Endothelial cell of umbilical vein (primary cell): Measurements from ENCODE around the gene SPATA32. TPM values are rescaled to one million over a fixed set of nuclear protein-coding genes. Genes with fewer than 3 reads are reported as not detected.

ENCODE experiments used
- BruUV-seq: library from RNA; stranded (reverse); fragments of 400-500 nt; replicated peaks from 2 replicates; lab custom pipeline; 2021; lab: Mats Ljungman, UMichigan
- CTCF ChIA-PET: fragments of 300-600, 350-600 bp; sonication (Branson Sonifier 250); formaldehyde crosslinking; loops from one replicate; lab custom pipeline; 2021; ENCODE audit warnings: antibody characterized with exemption, inconsistent platforms; lab: Charles Lee
- POLR2A ChIA-PET: fragments of 300-600, 350-600 bp; sonication (Branson Sonifier 250); formaldehyde crosslinking; loops from one replicate; lab custom pipeline; 2021; ENCODE audit warnings: antibody characterized with exemption, inconsistent platforms; lab: Charles Lee
- DNase-seq: peaks from one replicate; pipeline ENCODE4 v3.0.0-alpha.2; 2011; ENCODE audit warnings: low read depth, low spot score
- FAIRE-seq: peaks from 2 replicates; lab custom pipeline; 2011; peaks lifted over from hg19 to GRCh38; lab: Jason Lieb, UNC
- H2AFZ ChIP-seq: 2 replicates; pipeline ENCODE4 v1.6.0; 2012; ENCODE audit warnings: low read depth, low read length, control low read depth, inconsistent platforms
- H3K27ac ChIP-seq: 2 replicates; pipeline ENCODE4 v1.5.1; 2011; ENCODE audit warnings: low read depth, mild to moderate bottlenecking, control low read depth, low read length, moderate library complexity; ENCODE audit not compliant: insufficient read depth
- H3K27me3 ChIP-seq, 2 experiments: 2 replicates each; pipeline versions ENCODE4 v1.6.0 to v1.6.1; 2011; ENCODE audit warnings: low read length in 2 of 2, mixed read lengths in 1 of 2; ENCODE audit not compliant: control insufficient read depth in 2 of 2, insufficient read depth in 2 of 2
- H3K36me3 ChIP-seq, 2 experiments: 2 replicates in 1 of 2; 3 replicates in 1 of 2; pipeline ENCODE4 v1.5.1; 2011; ENCODE audit warnings: low read length in 2 of 2, mild to moderate bottlenecking in 1 of 2, moderate library complexity in 1 of 2; ENCODE audit not compliant: control insufficient read depth in 2 of 2, insufficient read depth in 2 of 2; ENCODE audit errors: extremely low read depth in 1 of 2
- H3K4me1 ChIP-seq: 3 replicates; pipeline ENCODE4 v1.5.1; 2011; ENCODE audit warnings: mild to moderate bottlenecking, low read length; ENCODE audit not compliant: control insufficient read depth, insufficient read depth; ENCODE audit errors: extremely low read depth
- H3K4me2 ChIP-seq: 2 replicates; pipeline ENCODE4 v1.6.1; 2011; ENCODE audit warnings: low read length, control low read depth, mixed read lengths; ENCODE audit not compliant: insufficient read depth
- H3K4me3 ChIP-seq, 3 experiments: fragments of 200-600 bp in 1 of 3; sonication (generic), shearing (Covaris generic) in 1 of 3; replicated peaks in 1 of 3; 2 replicates each; pipeline ENCODE4 v1.5.1; 2011 to 2016; ENCODE audit warnings: control low read depth in 3 of 3, low read length in 3 of 3, mild to moderate bottlenecking in 2 of 3, inconsistent platforms in 1 of 3, low read depth in 1 of 3, moderate library complexity in 1 of 3; ENCODE audit not compliant: insufficient read depth in 1 of 3
- H3K79me2 ChIP-seq: 2 replicates; pipeline ENCODE4 v1.6.0; 2012; ENCODE audit warnings: low read length, inconsistent platforms; ENCODE audit not compliant: control insufficient read depth, insufficient read depth
- H3K9ac ChIP-seq: replicated peaks from 2 replicates; pipeline ENCODE3; 2011; ENCODE audit warnings: low read length, control low read depth; ENCODE audit not compliant: insufficient read depth; ENCODE audit errors: extremely low read depth
- H3K9me1 ChIP-seq: replicated peaks from 3 replicates; pipeline ENCODE4 v1.6.0; 2011; ENCODE audit warnings: mild to moderate bottlenecking, low read length; ENCODE audit not compliant: control insufficient read depth, insufficient read depth; ENCODE audit errors: extremely low read depth
- H3K9me3 ChIP-seq: replicated peaks from 2 replicates; pipeline ENCODE4 v1.5.1; 2012; ENCODE audit warnings: low read length, inconsistent platforms; ENCODE audit not compliant: control insufficient read depth, insufficient read depth
- H4K20me1 ChIP-seq: replicated peaks from 2 replicates; pipeline ENCODE3; 2011; ENCODE audit warnings: mild to moderate bottlenecking, low read length; ENCODE audit not compliant: control insufficient read depth, insufficient read depth; ENCODE audit errors: extremely low read depth
- EZH2 ChIP-seq: IDR thresholded peaks from 2 replicates; pipeline ENCODE4 v1.6.1; 2012; ENCODE audit warnings: borderline replicate concordance, low read depth, mild to moderate bottlenecking, moderate library complexity, low read length, inconsistent platforms; ENCODE audit not compliant: severe bottlenecking
- FOS ChIP-seq: IDR thresholded peaks from 2 replicates; pipeline ENCODE4 v1.6.1; 2011; ENCODE audit warnings: mild to moderate bottlenecking, low read length, moderate library complexity, borderline replicate concordance; ENCODE audit not compliant: insufficient read depth
- GATA2 ChIP-seq: IDR thresholded peaks from 2 replicates; pipeline ENCODE4 v1.7.0; 2011; ENCODE audit warnings: low read depth, mild to moderate bottlenecking, moderate library complexity, mixed read lengths, low read length; ENCODE audit not compliant: insufficient read length, insufficient read depth
- POLR2A ChIP-seq: IDR thresholded peaks from 2 replicates; pipeline ENCODE4 v1.6.1; 2012; ENCODE audit warnings: low read depth, mild to moderate bottlenecking, control low read depth, low read length
- POLR2AphosphoS5 ChIP-seq: IDR thresholded peaks from 2 replicates; pipeline ENCODE4 v1.6.1; 2012; ENCODE audit warnings: low read depth, mild to moderate bottlenecking, control low read depth, low read length, moderate library complexity; ENCODE audit not compliant: insufficient read depth
- dilution Hi-C: fragments of 300-500 bp; cut with MboI; formaldehyde crosslinking; loops from one replicate; pipeline ENCODE4 v1.15.0; 2019; ENCODE audit warnings: low sequenced_read_pairs; ENCODE audit not compliant: extremely low pct_ligation_motif_present
- intact Hi-C: fragments of 100-400 bp; cut with micrococcal nuclease; formaldehyde crosslinking; loops from one replicate; pipeline ENCODE4 v1.10.0; 2022
- polyA plus RNA-seq, 4 experiments: library from polyadenylated mRNA; depleted of rRNA in 3 of 4; stranded (reverse) in 3 of 4; unstranded in 1 of 4; fragments of >200 nt; gene quantifications; 2 replicates each; pipeline versions ENCODE4 v1.2.1 to v1.2.3, GENCODE V29; 2011 to 2012; ENCODE audit warnings: missing spikeins in 1 of 4
- total RNA-seq: library from RNA; stranded (reverse); gene quantifications from 2 replicates; pipeline ENCODE4 v1.2.3, GENCODE V29; 2021
- TF ChIP-seq, protein P1 (sequence below): IDR thresholded peaks from 2 replicates; pipeline ENCODE4 v1.6.1; 2011; ENCODE audit not compliant: insufficient read depth, insufficient read length

Gene SPATA32
- total and polyA plus RNA-seq, 2 donors (not counting 3 experiments of a cell fraction or from before 2014, with no cell fraction given): not detected

GRCh38 chr17:45248132-45248957, 13.5 kb downstream of the SPATA32 start:
- peak overlapping the region; percentile 21 to 48 (median 44) for H3K4me3 ChIP-seq
- POLR2A ChIA-PET: no interaction called here
- TF ChIP-seq GATA2 (no peak), POLR2AphosphoS5 (no peak)
- TF ChIP-seq, protein P1, sequence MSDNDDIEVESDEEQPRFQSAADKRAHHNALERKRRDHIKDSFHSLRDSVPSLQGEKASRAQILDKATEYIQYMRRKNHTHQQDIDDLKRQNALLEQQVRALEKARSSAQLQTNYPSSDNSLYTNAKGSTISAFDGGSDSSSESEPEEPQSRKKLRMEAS: no peak
- no peaks in the 10 kb centered on the region for H3K36me3 ChIP-seq
- H3K9me3 ChIP-seq: no peaks in the 10 kb centered on the region
- no peaks in the 10 kb centered on the region for H3K79me2 ChIP-seq
- H3K9ac ChIP-seq: peak overlapping the region; percentile 5
- H4K20me1 ChIP-seq: no peaks in the 10 kb centered on the region
- H3K4me2 ChIP-seq: peak overlapping the region; percentile 83
- no peak for FAIRE-seq
- H3K4me1 ChIP-seq: peaks cover 5% of the 10 kb centered on the region
- H3K27me3 ChIP-seq: no peaks in the 10 kb centered on the region
- no TSS peak for BruUV-seq
- H2AFZ ChIP-seq: peak overlapping the region; percentile 83
- no peaks in the 10 kb centered on the region for H3K9me1 ChIP-seq
- H3K27ac ChIP-seq: no peak overlapping the region
- dilution Hi-C loops: no loop called here
- intact Hi-C loops: no loop called here
- DNase-seq: no peak
- CTCF ChIA-PET: interaction anchor here (0.9 to 1.9 kb wide), 5 partner anchors 10 to 29 kb away, joined by 3 to 6 read pairs (median 4); no protein-coding TSS in a partner anchor

DNA sequence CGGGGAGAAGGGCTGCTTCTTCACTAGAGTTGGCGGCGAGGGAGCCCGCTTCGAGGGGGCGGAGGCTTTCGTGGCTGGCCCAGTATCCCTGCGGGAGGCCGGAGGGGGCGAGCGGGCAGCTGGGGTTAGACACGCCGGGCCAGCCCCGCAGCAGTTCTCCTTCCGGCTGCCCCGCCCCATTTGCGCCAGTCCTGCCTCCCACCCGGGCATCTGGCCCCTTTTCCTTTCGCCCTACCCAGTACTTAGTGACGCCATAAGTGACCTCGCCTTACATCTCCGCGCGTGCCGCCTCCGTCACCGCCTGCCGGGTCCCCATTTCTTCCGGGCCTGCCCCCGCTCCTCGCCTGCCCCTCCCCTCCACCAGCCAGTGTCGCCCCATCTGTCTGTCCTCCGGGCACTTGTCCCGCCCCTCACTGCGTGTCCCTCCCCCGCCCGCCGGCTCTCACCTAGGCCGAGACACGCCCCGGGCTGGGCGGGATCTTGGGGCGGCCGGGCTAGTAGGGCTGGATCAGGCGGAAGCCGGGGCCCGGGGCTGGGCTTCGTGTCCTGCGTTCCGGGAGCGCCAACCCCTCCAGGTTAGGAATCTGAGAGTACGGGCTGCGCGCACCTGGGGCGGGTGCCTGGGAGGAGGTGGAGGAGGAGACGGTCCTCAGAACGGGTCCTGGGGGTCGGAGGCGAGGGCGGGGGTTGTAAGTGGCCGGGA, 14.3 kb downstream of the SPATA32 start:
- peaks cover 5% of the 10 kb centered on the region for H3K4me1 ChIP-seq
- intact Hi-C loops: no loop called here
- no peaks in the 10 kb centered on the region for H3K9me1 ChIP-seq
- dilution Hi-C loops: no loop called here
- peak overlapping the region; percentile 21 to 48 (median 44) for H3K4me3 ChIP-seq
- H3K36me3 ChIP-seq: no peaks in the 10 kb centered on the region
- H4K20me1 ChIP-seq: no peaks in the 10 kb centered on the region
- H3K79me2 ChIP-seq: no peaks in the 10 kb centered on the region
- H3K9me3 ChIP-seq: no peaks in the 10 kb centered on the region
- DNase-seq: peak; percentile 36
- ChIA-PET CTCF (interaction anchor here (0.9 to 1.9 kb wide), 8 partner anchors 12 to 112 kb away, joined by 3 to 5 read pairs (median 4); partner anchors contain the start of genes ACBD4, MAP3K14 and SPATA32), POLR2A (no interaction called here)
- TF ChIP-seq EZH2 (no peak), FOS (no peak), POLR2A (peak; percentile 39)
- peak overlapping the region; percentile 5 for H3K9ac ChIP-seq
- peak overlapping the region; percentile 83 for H2AFZ ChIP-seq
- H3K27ac ChIP-seq: no peak overlapping the region
- no TSS peak for BruUV-seq
- no peaks in the 10 kb centered on the region for H3K27me3 ChIP-seq
- FAIRE-seq: peak; percentile 79
- peak overlapping the region; percentile 83 for H3K4me2 ChIP-seq
